GM20000 (cell line): ENCODE data around the gene CCNB2.
"Not testable (repeated sequence)": the region's sequence is repeated elsewhere in the genome, so short reads cannot be mapped to it uniquely, and the experiment has no call there.

Source experiments
- DNase-seq: peaks from one replicate; pipeline ENCODE4 v3.0.0; 2012; ENCODE audit warnings: low spot score
- TF ChIP-seq, protein P1 (sequence below): IDR thresholded peaks from 2 replicates; pipeline ENCODE4 v1.5.1; 2012; ENCODE audit warnings: mild to moderate bottlenecking, control low read depth; ENCODE audit errors: extremely low read depth, missing control alignments

The CCNB2 gene

DNA sequence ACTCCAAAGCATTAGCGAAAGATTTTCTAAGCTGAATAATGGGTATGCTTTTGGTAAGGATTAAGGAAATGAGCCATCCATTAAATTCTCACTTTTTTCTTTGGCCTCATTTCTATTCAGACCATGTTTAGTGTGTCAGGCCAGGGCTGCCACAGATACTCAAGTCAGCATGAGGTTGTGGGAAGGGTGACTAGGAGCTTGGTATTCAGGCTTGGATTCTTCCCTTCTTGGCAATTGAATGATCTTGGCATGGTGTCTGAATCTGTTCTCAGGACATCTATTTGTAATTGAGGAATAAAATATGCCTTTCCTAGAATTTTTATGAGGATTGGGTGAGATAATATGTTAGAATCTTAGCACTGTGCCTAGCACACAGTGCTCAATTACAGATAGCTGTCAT lies 11.2 kb downstream of the CCNB2 start:
- TF ChIP-seq, protein P1, sequence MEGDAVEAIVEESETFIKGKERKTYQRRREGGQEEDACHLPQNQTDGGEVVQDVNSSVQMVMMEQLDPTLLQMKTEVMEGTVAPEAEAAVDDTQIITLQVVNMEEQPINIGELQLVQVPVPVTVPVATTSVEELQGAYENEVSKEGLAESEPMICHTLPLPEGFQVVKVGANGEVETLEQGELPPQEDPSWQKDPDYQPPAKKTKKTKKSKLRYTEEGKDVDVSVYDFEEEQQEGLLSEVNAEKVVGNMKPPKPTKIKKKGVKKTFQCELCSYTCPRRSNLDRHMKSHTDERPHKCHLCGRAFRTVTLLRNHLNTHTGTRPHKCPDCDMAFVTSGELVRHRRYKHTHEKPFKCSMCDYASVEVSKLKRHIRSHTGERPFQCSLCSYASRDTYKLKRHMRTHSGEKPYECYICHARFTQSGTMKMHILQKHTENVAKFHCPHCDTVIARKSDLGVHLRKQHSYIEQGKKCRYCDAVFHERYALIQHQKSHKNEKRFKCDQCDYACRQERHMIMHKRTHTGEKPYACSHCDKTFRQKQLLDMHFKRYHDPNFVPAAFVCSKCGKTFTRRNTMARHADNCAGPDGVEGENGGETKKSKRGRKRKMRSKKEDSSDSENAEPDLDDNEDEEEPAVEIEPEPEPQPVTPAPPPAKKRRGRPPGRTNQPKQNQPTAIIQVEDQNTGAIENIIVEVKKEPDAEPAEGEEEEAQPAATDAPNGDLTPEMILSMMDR, result no peak
- DNase-seq, result no peak

DNA sequence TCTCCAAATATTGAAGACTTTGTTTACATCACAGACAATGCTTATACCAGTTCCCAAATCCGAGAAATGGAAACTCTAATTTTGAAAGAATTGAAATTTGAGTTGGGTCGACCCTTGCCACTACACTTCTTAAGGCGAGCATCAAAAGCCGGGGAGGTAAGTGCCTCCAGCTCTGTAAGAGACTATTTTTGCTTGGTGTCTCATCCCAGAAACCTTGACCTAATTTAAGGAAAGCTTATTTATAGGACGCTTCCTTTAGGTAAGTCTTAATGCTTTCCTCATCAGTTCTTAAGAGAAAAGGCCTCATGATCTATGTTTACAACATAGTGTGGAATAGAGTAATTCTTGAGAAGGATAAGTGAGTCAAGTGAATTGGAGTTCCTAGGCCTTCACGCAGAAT lies 11.8 kb downstream of the CCNB2 start:
- no peak for DNase-seq
- TF ChIP-seq, protein P1, result no peak

DNA sequence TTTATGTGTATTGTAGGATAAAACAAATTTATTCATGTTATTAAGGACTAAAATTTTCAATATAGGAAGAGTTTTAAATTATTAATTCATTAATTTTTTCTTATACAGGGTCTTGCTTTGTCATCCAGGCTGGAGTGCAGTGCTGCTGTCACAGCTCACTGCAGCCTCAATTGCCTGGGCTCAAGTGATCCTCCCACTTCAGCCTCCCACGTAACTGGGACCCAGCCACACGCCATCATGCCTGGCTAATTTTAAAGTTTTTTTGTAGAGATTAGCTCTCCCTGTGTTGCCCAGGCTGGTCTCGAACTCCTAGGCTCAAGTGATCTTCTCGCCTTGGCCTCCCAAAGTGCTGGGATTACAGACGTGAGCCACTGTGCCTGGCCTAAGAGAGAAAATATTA lies 14.7 kb downstream of the CCNB2 start:
- TF ChIP-seq, protein P1, result no peak
- no peak for DNase-seq

DNA sequence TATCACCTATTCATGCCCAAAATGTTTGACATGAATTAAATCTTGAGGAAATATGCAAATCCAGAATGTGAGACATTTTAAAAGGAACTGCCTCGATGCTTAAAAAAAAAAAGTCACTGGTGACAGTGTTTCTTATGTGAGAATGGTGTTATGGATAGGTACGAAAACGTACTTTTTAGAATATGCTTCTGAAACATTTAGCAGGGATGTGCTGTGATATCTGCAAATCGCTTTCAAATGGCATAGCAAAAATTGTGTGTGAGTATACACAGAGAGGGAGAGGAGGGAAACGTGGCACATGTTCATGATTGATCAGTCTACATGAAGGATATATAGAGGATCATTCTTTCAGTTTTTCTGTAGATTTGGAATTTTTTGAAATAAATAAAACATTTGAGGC lies 16.0 kb downstream of the CCNB2 start:
- no peak for DNase-seq
- TF ChIP-seq, protein P1, result no peak

DNA sequence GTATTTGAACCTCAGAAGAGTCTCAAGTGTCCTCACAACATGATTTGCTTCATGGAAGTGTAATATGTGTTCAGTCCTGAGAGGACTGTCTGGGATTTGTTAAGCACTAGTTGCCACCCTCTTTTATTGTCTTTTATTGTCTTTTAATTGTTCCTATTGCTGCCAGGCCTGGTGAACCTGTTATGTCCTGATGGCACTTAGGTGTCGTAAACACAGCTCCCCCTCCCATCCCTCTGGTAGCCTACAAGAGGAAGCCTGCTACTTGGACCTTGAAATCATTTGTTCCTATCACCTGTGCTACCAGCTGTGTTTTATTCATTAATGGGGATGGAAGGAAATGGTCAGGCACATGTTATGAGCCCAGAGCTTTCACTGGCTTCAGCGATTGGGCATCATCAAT lies 19.3 kb downstream of the CCNB2 start:
- no peak for DNase-seq
- TF ChIP-seq, protein P1, result no peak

DNA sequence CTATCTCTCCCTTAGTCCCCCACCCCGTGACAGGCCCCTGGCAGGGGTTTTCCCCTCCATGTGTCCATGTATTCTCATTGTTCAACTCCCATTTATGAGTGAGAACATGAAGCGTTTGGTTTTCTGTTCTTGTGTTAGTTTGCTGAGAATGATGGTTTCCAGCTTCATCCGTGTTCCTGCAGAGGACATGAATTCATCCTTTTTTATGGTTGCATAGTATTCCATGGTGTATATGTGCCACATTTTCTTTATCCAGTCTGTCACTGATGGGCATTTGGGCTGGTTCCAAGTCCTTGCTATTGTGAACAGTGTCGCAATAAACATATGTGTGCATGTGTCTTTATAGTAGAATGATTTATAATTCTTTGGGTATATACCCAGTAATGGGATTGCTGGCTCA lies 20.7 kb downstream of the CCNB2 start:
- not testable (repeated sequence) for DNase-seq

DNA sequence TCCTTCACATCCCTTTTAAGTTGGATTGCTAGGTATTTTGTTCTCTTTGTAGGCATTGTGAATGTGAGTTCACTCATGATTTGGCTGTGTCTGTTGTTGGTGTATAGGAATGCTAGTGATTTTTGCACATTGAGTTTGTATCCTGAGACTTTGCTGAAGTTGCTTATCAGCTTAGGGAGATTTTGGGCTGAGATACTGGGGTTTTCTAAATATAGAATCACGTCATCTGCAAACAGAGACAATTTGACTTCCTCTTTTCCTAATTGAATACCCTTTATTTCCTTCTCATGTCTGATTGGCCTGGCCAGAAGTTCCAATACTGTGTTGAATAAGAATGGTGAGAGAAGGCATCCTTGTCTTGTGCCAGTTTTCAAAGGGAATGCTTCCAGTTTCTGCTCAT lies 22.3 kb downstream of the CCNB2 start:
- DNase-seq, result not testable (repeated sequence)

DNA sequence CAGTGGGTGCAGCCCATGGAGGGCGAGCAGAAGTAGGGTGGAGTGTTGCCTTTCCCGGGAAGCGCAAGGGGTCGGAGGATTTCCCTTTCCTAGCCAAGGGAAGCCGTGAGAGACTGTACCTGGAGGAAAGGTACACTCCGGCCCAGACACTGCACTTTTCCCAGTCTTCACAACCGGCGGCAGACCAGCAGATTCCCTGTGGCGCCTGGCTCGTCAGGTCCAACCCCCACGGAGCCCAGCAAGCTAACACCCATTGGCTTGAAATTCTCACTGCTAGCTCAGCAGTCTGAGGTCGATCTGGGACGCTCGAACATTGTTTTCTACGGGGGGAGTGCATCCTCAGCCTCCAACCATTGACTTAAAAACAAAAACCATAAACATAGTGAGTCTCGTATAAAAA lies 26.5 kb downstream of the CCNB2 start:
- DNase-seq, result no peak
- TF ChIP-seq, protein P1, result no peak
